Activated CD4-positive, alpha-beta T cell treated with anti-CD3 and anti-CD28 coated beads for 36 hours (primary cell): Measurements from ENCODE around the gene RAX. TPM values are rescaled to one million over a fixed set of nuclear protein-coding genes. Genes with fewer than 3 reads are reported as not detected.
"Not testable (repeated sequence)": the region's sequence is repeated elsewhere in the genome, so short reads cannot be mapped to it uniquely, and the experiment has no call there.

ENCODE experiments used
- ATAC-seq: fragments of 200-7000 bp; cut with Tn5 transposase; one replicate; pipeline ENCODE4 v1.10.0; 2021; ENCODE audit warnings: mild to moderate bottlenecking, moderate library complexity
- CTCF ChIA-PET: fragments of 350-600 bp; sonication (Branson Sonifier 250); formaldehyde crosslinking; loops from one replicate; lab custom pipeline; 2021; ENCODE audit warnings: antibody characterized with exemption; lab: Charles Lee
- POLR2A ChIA-PET: fragments of 350-600 bp; sonication (Branson Sonifier 250); formaldehyde crosslinking; loops from one replicate; lab custom pipeline; 2021; ENCODE audit warnings: antibody characterized with exemption, inconsistent platforms; lab: Charles Lee
- DNase-seq: peaks from one replicate; pipeline ENCODE4 v3.0.0-alpha.2; 2020
- H3K27ac Mint-ChIP-seq: one replicate; pipeline ENCODE4 v1.8.0; 2021; ENCODE audit warnings: mixed read lengths
- H3K27me3 Mint-ChIP-seq: one replicate; pipeline ENCODE4 v1.8.0; 2021; ENCODE audit warnings: mixed read lengths
- H3K36me3 Mint-ChIP-seq: one replicate; pipeline ENCODE4 v1.8.0; 2021; ENCODE audit warnings: low read depth, mixed read lengths
- H3K4me1 Mint-ChIP-seq: one replicate; pipeline ENCODE4 v1.8.0; 2021; ENCODE audit warnings: mixed read lengths
- H3K4me3 Mint-ChIP-seq: one replicate; pipeline ENCODE4 v1.8.0; 2021; ENCODE audit warnings: mild to moderate bottlenecking, moderate library complexity, mixed read lengths
- H3K9me3 Mint-ChIP-seq: one replicate; pipeline ENCODE4 v1.8.0; 2021; ENCODE audit warnings: low read depth, mixed read lengths
- intact Hi-C, 2 experiments: fragments of 100-400 bp; cut with DNase I in 1 of 2; cut with micrococcal nuclease in 1 of 2; formaldehyde crosslinking; loops; one replicate each; pipeline versions ENCODE4 v1.14.2 to v1.15.1; 2022 to 2024; cut with DNase I, micrococcal nuclease
- total RNA-seq, 2 experiments: library from RNA; stranded (reverse); gene quantifications; one replicate each; pipeline ENCODE4 v1.2.3, GENCODE V29; 2021

RAX gene
- total RNA-seq, 2 experiments from 2014 or later: not detected

DNA sequence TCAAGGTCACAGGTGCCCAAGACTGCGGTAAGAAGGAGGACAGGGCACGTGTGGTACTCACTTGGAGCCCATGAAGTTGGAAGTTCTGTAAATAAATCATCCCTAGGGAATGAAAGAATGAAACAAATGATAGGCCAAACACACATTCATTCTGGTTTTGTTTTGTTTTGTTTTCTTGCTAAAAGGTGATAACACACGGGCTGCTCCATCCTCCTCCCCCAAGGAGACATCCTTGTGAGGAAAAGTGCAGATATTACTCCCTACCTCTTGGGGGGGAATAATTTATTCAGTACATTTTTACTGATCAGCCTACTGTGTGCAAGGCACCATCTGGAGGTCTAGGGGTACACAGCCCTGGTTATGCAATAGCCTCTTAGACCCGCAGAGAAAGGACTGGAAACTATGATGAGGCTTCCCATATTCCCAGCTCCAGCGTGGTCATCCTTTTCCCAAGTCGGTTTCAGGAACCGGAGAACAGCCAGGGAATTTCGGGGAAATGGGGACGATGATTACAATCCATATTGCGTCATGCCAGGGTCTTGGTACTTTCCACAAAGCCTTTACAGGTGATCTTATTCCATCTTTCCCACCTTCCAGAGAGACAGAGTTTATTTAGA is 6.3 kb downstream of the RAX start:
- Mint-ChIP-seq H3K4me1 (peaks cover 28% of the 10 kb centered on the region), H3K4me3 (no peak overlapping the region), H3K36me3 (no peaks in the 10 kb centered on the region), H3K27me3 (peaks cover 86% of the 10 kb centered on the region), H3K9me3 (no peaks in the 10 kb centered on the region), H3K27ac (no peak overlapping the region)
- ChIA-PET CTCF (interaction anchor here (1.0 to 5.1 kb wide), 4 partner anchors 9 to 136 kb away, joined by 3 to 21 read pairs (median 4); no protein-coding TSS in a partner anchor), POLR2A (no interaction called here)
- intact Hi-C loops: loop anchor here in 1 of 2 experiments (5.0 kb wide), 1 partner anchor 1830 kb away; the partner anchor contains the start of gene ONECUT2
- ATAC-seq (no peak), DNase-seq (no peak)

DNA sequence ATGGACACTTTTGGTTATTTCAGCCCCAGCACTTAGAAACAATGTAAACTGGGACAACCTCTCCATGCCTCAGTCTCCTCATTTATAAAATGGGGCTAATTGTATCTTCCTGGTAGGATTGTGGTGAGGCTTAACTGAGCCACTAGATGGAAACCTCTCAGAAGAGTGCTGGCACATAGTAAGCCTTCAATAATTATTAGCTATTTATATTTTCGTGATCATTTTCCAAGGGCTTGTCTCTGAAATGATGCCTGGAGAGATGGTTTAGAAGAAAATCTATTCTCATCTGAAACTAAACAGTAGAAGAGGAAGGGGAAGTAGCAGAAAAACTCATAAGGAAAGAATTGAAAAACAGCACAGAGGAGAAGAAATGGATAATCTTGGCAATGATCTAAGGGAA is 6.8 kb downstream of the RAX start:
- ChIA-PET POLR2A (no interaction called here), CTCF (interaction anchor here (0.7 to 1.8 kb wide), 5 partner anchors 10 to 790 kb away, joined by 3 to 7 read pairs (median 3); no protein-coding TSS in a partner anchor)
- H3K4me1 Mint-ChIP-seq: peaks cover 24% of the 10 kb centered on the region
- no peak overlapping the region for H3K27ac Mint-ChIP-seq
- no peaks in the 10 kb centered on the region for H3K9me3 Mint-ChIP-seq
- H3K4me3 Mint-ChIP-seq: no peak overlapping the region
- no peaks in the 10 kb centered on the region for H3K36me3 Mint-ChIP-seq
- DNase-seq (no peak), ATAC-seq (no peak)
- intact Hi-C loops: loop anchor here in 1 of 2 experiments (5.0 kb wide), 1 partner anchor 1829 kb away; the partner anchor contains the start of gene ONECUT2
- H3K27me3 Mint-ChIP-seq: peaks cover 85% of the 10 kb centered on the region

DNA sequence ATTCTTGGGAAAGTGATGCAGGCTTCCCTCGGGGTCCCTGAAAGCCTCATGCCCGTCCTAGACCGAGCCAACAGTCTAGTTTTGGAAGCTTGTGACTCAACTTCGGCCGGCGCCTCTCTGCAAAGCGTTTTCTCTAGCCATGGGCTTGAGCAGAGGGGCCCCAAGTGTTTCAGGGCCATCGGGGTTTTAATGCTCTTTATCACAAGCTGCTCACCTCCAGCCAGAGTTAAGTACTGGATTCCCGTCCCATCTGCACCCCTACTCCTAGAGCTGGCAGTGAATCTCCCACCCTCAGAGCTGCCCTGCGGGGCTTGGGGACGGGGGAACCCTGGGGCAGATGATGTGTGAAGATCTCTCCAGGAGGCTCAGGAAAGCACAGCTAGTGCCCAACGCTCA is 7.3 kb downstream of the RAX start:
- H3K27me3 Mint-ChIP-seq: peaks cover 82% of the 10 kb centered on the region
- no peaks in the 10 kb centered on the region for H3K36me3 Mint-ChIP-seq
- ATAC-seq: no peak
- H3K27ac Mint-ChIP-seq: no peak overlapping the region
- no peak overlapping the region for H3K4me3 Mint-ChIP-seq
- H3K9me3 Mint-ChIP-seq: no peaks in the 10 kb centered on the region
- CTCF ChIA-PET: interaction anchor here (0.7 to 1.8 kb wide), 5 partner anchors 10 to 789 kb away, joined by 3 to 7 read pairs (median 3); no protein-coding TSS in a partner anchor
- DNase-seq: no peak
- peaks cover 24% of the 10 kb centered on the region for H3K4me1 Mint-ChIP-seq
- intact Hi-C loops: loop anchor here in 1 of 2 experiments (2.0 to 5.0 kb wide), 2 partner anchors 93 to 1829 kb away; partner anchors contain the start of genes LMAN1 and ONECUT2
- POLR2A ChIA-PET: no interaction called here

DNA sequence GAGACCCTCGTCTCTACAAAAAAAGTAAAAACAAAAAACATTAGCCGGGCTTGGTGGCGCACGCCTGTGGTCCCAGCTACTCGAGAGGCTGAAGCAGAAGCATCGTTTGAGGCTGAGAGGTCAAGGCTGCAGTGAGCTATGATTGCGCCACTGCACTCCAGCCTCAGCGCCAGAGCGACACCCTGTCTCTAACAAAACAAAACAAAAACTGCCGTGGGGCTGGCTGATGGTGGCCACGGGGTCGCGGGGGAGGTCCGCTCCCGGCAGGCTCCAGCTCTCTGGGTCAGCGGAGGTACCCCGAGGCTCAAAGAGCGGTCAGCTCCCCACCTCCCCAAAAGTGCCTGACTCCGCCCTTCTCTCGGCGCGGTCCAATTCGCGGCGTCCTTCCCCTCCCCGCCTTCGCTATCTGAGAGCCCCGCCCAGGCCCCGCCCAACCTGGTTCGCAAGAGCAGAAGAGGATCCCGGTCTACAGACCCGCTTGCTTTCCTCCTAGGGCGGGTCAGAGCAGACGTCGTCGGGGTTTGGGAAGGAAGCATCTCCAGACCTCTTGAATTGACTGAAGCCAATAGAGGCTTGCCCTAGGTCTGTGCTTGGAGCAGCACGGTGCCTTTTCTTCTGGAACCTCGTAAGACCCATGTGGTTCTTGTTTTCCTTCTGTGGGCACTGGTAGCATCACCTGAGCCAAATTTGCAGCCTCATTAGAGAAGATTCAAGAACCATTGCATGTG is 7.8 kb downstream of the RAX start:
- ChIA-PET POLR2A (no interaction called here), CTCF (interaction anchor here (0.7 to 1.8 kb wide), 5 partner anchors 11 to 789 kb away, joined by 3 to 7 read pairs (median 3); no protein-coding TSS in a partner anchor)
- Mint-ChIP-seq H3K4me1 (peaks cover 24% of the 10 kb centered on the region), H3K27me3 (peaks cover 81% of the 10 kb centered on the region), H3K4me3 (peak overlapping the region; percentile 63), H3K9me3 (no peaks in the 10 kb centered on the region), H3K36me3 (no peaks in the 10 kb centered on the region), H3K27ac (no peak overlapping the region)
- ATAC-seq (peak; percentile 58), DNase-seq (peak; percentile 75)
- intact Hi-C loops: loop anchor here in 1 of 2 experiments (2.0 to 5.0 kb wide), 2 partner anchors 93 to 1828 kb away; partner anchors contain the start of genes LMAN1 and ONECUT2

DNA sequence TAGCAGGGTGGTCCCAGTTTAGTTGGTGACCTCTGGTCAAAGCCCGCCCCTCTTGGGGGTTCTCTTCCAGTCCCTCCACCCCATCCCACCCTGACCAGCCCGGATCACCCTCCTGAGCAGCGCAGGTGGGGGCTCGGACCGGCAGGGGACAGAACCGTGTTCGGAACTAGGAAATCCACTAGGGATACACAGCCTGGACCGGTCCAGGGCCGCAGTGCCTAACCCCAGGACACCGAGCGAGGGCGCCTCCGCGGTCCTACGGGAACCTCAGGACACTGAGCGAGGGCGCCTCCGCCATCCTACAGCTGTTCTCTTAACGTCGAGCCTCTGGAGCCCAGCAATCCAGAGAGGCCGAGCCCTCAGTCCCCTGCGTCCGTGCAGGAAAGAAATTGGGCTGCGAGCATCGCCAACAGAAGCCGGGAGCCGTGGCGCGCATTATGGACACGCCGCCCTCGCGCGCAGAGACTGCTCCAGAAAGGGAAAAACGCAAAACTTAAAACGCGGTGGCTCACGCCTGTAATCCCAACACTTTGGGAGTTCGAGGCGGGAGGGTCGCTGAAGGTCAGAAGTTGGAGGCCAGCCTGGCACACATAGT is 8.5 kb downstream of the RAX start:
- Mint-ChIP-seq H3K4me3 (peak overlapping the region; percentile 63), H3K9me3 (no peaks in the 10 kb centered on the region), H3K36me3 (no peaks in the 10 kb centered on the region), H3K27ac (no peak overlapping the region), H3K4me1 (peaks cover 23% of the 10 kb centered on the region), H3K27me3 (peaks cover 78% of the 10 kb centered on the region)
- intact Hi-C loops: loop anchor here in 1 of 2 experiments (2.0 to 5.0 kb wide), 2 partner anchors 94 to 1827 kb away; partner anchors contain the start of genes LMAN1 and ONECUT2
- POLR2A ChIA-PET: no interaction called here
- ATAC-seq (no peak), DNase-seq (no peak)
- CTCF ChIA-PET: interaction anchor here (1.3 to 1.8 kb wide), 3 partner anchors 91 to 138 kb away, joined by 3 to 7 read pairs (median 4); no protein-coding TSS in a partner anchor

DNA sequence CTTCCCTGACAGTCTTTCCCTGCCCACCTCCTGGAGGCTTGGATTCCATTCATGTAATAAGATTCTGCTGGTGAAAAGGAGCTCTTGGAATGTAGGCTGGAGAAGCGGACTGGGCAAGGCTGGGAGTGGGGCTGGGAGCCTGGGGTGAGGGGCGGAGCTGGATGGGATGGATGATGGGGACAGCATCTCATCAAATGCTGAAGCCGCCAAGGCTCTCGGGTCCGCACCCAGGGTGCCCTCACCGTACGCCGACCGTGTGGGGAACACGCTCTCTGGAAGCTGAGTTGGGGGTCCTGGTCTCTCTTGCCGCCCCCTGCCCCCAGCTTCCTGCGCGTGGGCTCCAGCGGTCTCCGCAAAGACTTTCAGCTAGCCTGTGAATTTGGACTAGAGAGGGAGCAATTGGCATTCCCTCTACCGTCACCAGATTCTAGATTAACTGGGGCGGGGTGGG is 9.1 kb downstream of the RAX start:
- Mint-ChIP-seq H3K36me3 (no peaks in the 10 kb centered on the region), H3K4me1 (peaks cover 18% of the 10 kb centered on the region), H3K27me3 (peaks cover 79% of the 10 kb centered on the region), H3K9me3 (no peaks in the 10 kb centered on the region), H3K4me3 (no peak overlapping the region), H3K27ac (no peak overlapping the region)
- ATAC-seq (no peak), DNase-seq (no peak)
- intact Hi-C loops: loop anchor here in 1 of 2 experiments (2.0 kb wide), 1 partner anchor 95 kb away; the partner anchor contains the start of gene LMAN1
- POLR2A ChIA-PET: no interaction called here
- CTCF ChIA-PET: interaction anchor here (1.3 kb wide), 1 partner anchor 139 kb away, joined by 4 read pairs; no protein-coding TSS in a partner anchor

DNA sequence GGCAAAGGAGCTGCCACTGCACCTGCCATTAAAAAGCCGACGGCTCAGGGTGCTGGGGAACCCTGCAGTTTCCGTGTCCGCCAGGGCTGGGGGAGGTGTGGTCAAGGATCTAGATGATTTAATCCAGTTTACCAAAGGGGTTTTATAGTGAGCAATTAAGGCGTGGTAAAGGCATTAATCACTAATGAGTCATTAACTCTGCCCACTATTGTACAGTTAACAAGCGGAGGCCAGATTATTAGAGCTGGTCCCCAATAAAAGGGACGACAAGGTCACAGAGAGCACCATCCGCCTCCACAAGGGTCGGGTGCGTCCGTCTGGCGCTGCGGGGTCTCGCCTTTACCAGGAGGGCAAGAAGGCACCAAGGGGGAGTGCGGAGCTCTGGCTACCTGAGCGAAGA is 9.6 kb downstream of the RAX start:
- Mint-ChIP-seq H3K36me3 (no peaks in the 10 kb centered on the region), H3K4me3 (no peak overlapping the region), H3K9me3 (no peaks in the 10 kb centered on the region), H3K27me3 (peaks cover 79% of the 10 kb centered on the region), H3K27ac (no peak overlapping the region), H3K4me1 (peaks cover 18% of the 10 kb centered on the region)
- ChIA-PET CTCF (interaction anchor here (1.3 kb wide), 1 partner anchor 139 kb away, joined by 4 read pairs; no protein-coding TSS in a partner anchor), POLR2A (no interaction called here)
- ATAC-seq (no peak), DNase-seq (no peak)
- intact Hi-C loops: loop anchor here in 1 of 2 experiments (2.0 kb wide), 1 partner anchor 95 kb away; the partner anchor contains the start of gene LMAN1

DNA sequence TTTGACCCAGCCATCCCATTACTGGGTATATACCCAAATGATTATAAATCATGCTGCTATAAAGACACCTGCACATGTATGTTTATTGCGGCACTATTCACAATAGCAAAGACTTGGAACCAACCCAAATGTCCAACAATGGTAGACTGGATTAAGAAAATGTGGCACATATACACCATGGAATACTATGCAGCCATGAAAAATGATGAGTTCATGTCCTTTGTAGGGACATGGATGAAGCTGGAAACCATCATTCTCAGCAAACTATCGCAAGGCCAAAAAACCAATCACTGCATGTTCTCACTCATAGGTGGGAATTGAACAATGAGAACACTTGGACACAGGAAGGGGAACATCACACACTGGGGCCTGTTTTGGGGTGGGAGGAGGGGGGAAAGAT is 11.0 kb downstream of the RAX start:
- peaks cover 74% of the 10 kb centered on the region for H3K27me3 Mint-ChIP-seq
- CTCF ChIA-PET, H3K4me3 Mint-ChIP-seq, DNase-seq, POLR2A ChIA-PET, H3K27ac Mint-ChIP-seq, H3K36me3 Mint-ChIP-seq, H3K4me1 Mint-ChIP-seq, intact Hi-C loops, ATAC-seq, H3K9me3 Mint-ChIP-seq: not testable (repeated sequence)

DNA sequence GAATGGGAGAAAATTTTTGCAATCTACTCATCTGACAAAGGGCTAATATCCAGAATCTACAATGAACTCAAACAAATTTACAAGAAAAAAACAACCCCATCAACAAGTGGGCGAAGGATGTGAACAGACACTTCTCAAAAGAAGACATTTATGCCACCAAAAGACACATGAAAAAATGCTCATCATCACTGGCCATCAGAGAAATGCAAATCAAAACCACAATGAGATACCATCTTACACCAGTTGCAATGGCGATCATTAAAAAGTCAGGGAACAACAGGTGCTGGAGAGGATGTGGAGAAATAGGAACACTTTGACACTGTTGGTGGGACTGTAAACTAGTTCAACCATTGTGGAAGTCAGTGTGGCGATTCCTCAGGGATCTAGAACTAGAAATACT is 11.4 kb downstream of the RAX start:
- POLR2A ChIA-PET, H3K4me1 Mint-ChIP-seq, H3K4me3 Mint-ChIP-seq, intact Hi-C loops, DNase-seq, H3K36me3 Mint-ChIP-seq, H3K27ac Mint-ChIP-seq, CTCF ChIA-PET, H3K9me3 Mint-ChIP-seq, ATAC-seq: not testable (repeated sequence)
- peaks cover 71% of the 10 kb centered on the region for H3K27me3 Mint-ChIP-seq

DNA sequence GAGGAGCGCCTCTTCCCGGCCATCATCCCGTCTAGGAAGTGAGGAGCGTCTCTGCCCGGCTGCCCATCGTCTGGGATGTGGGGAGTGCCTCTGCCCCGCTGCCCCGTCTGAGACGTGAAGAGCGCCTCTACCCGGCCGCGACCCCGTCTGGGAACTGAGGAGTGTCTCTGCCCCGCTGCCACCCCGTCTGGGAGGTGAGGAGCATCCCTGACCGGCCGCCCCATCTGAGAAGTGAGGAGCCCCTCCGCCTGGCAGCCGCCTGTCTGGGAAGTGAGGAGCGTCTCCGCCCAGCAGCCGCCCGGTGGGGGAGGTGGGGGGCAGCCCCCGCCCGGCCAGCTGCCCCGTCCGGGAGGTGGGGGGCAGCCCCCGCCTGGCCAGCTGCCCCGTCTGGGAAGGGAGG is 17.8 kb downstream of the RAX start:
- H3K27ac Mint-ChIP-seq, ATAC-seq, H3K36me3 Mint-ChIP-seq, CTCF ChIA-PET, POLR2A ChIA-PET, DNase-seq, H3K4me1 Mint-ChIP-seq, H3K9me3 Mint-ChIP-seq, H3K4me3 Mint-ChIP-seq, intact Hi-C loops: not testable (repeated sequence)
- peaks cover 30% of the 10 kb centered on the region for H3K27me3 Mint-ChIP-seq
